ENCODE measurements around the gene STK24.

The STK24 gene

DNA sequence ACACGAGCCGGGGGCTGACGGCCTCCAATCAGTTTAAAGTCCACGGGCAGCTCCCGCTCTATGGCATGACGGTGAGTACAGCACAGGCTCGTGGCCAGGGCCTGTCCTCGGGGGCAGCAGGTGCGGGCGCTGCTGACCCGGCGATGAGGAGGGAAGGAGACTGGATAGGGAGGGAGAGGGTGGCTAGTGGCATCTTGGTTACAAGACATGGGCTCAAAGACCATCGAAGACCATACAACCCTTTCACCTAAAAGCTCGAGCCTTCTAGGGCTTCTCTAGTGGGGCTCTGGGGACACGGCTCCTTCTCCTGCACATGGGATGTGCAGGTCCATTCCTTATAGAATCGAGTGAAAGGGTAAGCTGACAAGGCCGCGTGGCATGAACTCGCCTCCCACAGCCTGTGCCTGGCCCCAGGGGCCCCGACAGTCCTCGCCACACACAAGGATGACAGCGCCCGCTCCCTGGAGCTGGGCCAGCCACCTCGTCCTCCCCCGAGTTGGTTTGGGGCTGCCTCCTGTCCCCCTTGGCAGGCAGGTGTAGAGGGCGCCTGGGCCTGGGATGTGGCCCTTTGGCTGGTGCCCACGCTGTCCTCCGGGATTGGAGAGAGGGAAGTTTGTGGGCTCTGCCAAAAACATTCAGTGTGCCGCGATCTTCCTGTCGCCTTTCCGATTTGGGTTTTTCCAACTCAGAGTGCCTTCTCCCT lies 137.6 kb downstream of the STK24 start:
- no peak overlapping the region for H2AFZ ChIP-seq (ENCODE audit: low read depth, low read length, severe bottlenecking)
- H3K36me3 ChIP-seq (ENCODE audit: low read length) = no peaks in the 10 kb centered on the region
- no peak overlapping the region for H3K4me3 ChIP-seq (ENCODE audit: insufficient read depth, low read length, poor library complexity, severe bottlenecking)
- no peaks in the 10 kb centered on the region for H3F3A ChIP-seq (ENCODE audit: insufficient read depth)
- no peaks in the 10 kb centered on the region for H3K79me2 ChIP-seq (ENCODE audit: insufficient read depth, low read length)
- no peak overlapping the region for H3K4me2 ChIP-seq (ENCODE audit: low read depth, low read length, poor library complexity, severe bottlenecking)
- no peaks in the 10 kb centered on the region for H3K9me3 ChIP-seq (ENCODE audit: insufficient read depth, low read length)
- no peaks in the 10 kb centered on the region for H3K9me2 ChIP-seq (replicated peaks; ENCODE audit: insufficient read depth, low read length)
- H3K27me3 ChIP-seq (ENCODE audit: low read length) = no peaks in the 10 kb centered on the region
- no peak for TF ChIP-seq EZH2phosphoT487 (conservative IDR thresholded peaks at IDR 0.05; ENCODE audit: low read length)
- TF ChIP-seq, protein P1, sequence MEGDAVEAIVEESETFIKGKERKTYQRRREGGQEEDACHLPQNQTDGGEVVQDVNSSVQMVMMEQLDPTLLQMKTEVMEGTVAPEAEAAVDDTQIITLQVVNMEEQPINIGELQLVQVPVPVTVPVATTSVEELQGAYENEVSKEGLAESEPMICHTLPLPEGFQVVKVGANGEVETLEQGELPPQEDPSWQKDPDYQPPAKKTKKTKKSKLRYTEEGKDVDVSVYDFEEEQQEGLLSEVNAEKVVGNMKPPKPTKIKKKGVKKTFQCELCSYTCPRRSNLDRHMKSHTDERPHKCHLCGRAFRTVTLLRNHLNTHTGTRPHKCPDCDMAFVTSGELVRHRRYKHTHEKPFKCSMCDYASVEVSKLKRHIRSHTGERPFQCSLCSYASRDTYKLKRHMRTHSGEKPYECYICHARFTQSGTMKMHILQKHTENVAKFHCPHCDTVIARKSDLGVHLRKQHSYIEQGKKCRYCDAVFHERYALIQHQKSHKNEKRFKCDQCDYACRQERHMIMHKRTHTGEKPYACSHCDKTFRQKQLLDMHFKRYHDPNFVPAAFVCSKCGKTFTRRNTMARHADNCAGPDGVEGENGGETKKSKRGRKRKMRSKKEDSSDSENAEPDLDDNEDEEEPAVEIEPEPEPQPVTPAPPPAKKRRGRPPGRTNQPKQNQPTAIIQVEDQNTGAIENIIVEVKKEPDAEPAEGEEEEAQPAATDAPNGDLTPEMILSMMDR (IDR thresholded peaks at IDR 0.05; ENCODE audit: insufficient read depth, low read length, poor library complexity, severe bottlenecking) = no peak
- H4K20me1 ChIP-seq (ENCODE audit: low read depth, low read length) = no peaks in the 10 kb centered on the region
- H3K27ac ChIP-seq (ENCODE audit: low read depth, low read length) = no peak overlapping the region
- no peak overlapping the region for H3K9ac ChIP-seq (ENCODE audit: low read length)

DNA sequence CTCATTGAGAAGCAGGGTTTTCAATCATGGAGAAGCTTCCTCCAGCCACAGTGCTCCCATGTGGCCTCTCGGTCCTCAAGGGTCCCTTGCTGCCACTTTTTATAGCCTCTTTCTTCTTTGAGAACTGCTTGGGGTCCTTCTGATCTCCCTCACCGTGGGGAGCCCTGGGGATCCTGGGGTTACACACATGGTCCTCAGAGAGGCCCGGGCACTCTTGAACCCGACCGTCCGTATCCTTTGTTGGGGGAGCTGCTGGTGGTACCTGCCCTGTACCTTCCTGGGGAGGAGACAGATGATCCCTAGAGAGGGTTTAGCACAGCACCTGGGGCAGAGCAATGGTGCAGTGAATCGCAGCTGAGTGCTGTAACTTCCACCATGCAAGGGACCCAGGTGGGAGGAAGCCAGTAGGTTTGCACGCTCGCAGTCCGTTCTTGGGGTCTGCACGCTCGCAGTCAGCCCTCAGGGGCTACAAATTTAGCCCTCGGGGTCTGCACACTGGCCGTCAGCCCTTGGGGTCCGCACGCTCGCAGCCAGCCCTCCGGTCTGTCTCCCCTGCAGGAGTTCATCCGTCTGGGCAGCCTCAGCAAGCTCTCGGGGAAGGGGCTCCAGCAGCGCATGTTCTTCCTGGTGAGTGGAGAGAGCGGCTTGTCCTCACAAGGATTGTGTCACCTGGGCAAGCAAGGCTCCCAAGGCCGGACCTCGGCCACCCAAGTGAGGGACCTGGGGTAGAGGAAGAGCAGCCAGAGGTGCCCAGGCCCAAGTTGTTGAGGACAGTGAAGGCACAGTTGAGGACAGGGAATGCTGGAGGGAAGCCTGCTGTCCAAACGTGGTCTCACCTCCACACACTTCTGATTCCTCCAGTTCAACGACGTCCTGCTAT lies 138.4 kb downstream of the STK24 start:
- no peaks in the 10 kb centered on the region for H3K36me3 ChIP-seq (ENCODE audit: low read length)
- H3K79me2 ChIP-seq (ENCODE audit: insufficient read depth, low read length) = no peaks in the 10 kb centered on the region
- H3K9me3 ChIP-seq (ENCODE audit: insufficient read depth, low read length) = no peaks in the 10 kb centered on the region
- no peak overlapping the region for H3K9ac ChIP-seq (ENCODE audit: low read length)
- no peak overlapping the region for H2AFZ ChIP-seq (ENCODE audit: low read depth, low read length, severe bottlenecking)
- no peak overlapping the region for H3K4me3 ChIP-seq (ENCODE audit: insufficient read depth, low read length, poor library complexity, severe bottlenecking)
- no peaks in the 10 kb centered on the region for H3K27me3 ChIP-seq (ENCODE audit: low read length)
- H3K9me2 ChIP-seq (replicated peaks; ENCODE audit: insufficient read depth, low read length) = no peaks in the 10 kb centered on the region
- no peak for TF ChIP-seq EZH2phosphoT487 (conservative IDR thresholded peaks at IDR 0.05; ENCODE audit: low read length)
- TF ChIP-seq, protein P1 (IDR thresholded peaks at IDR 0.05; ENCODE audit: insufficient read depth, low read length, poor library complexity, severe bottlenecking) = no peak
- no peak overlapping the region for H3K27ac ChIP-seq (ENCODE audit: low read depth, low read length)
- no peak overlapping the region for H3K4me2 ChIP-seq (ENCODE audit: low read depth, low read length, poor library complexity, severe bottlenecking)
- H3F3A ChIP-seq (ENCODE audit: insufficient read depth) = no peaks in the 10 kb centered on the region
- no peaks in the 10 kb centered on the region for H4K20me1 ChIP-seq (ENCODE audit: low read depth, low read length)

DNA sequence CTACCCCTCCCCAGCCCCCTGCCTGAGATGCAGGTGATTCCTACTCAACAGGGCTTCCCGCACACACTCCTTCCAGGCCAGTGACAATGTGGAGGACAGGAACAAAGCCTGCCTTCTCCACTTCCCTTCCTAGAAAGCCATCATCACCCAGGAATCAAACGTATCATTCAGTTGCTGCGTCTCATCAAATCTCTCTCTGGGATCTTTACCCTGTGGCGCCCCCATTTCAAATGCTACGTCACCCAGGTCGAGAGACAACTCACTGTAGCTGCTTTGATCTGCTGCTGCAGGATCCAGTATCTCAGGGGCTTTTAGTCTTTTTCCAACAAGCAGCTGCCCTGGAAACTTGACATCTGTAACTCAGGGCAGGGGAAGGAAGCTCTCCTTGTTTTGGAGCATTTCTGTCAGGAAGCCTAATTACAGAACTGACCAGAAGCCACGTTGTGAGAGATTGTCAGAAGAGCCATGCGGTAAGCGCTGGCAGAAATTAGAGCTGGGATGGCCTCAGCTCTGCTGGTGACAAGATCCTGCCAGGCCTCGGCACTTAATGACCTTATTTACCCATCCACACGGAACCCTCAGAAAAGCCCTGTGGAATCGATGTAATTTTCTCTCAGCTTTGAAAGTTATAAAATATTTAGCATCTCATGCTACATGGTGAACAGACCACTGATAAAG lies 140.5 kb downstream of the STK24 start:
- no peaks in the 10 kb centered on the region for H3F3A ChIP-seq (ENCODE audit: insufficient read depth)
- H3K36me3 ChIP-seq (ENCODE audit: low read length) = no peaks in the 10 kb centered on the region
- no peaks in the 10 kb centered on the region for H4K20me1 ChIP-seq (ENCODE audit: low read depth, low read length)
- H3K27me3 ChIP-seq (ENCODE audit: low read length) = no peaks in the 10 kb centered on the region
- H3K9ac ChIP-seq (ENCODE audit: low read length) = no peak overlapping the region
- H3K4me2 ChIP-seq (ENCODE audit: low read depth, low read length, poor library complexity, severe bottlenecking) = no peak overlapping the region
- no peaks in the 10 kb centered on the region for H3K9me3 ChIP-seq (ENCODE audit: insufficient read depth, low read length)
- no peak overlapping the region for H3K4me3 ChIP-seq (ENCODE audit: insufficient read depth, low read length, poor library complexity, severe bottlenecking)
- H3K27ac ChIP-seq (ENCODE audit: low read depth, low read length) = no peak overlapping the region
- no peak overlapping the region for H2AFZ ChIP-seq (ENCODE audit: low read depth, low read length, severe bottlenecking)
- H3K79me2 ChIP-seq (ENCODE audit: insufficient read depth, low read length) = no peaks in the 10 kb centered on the region
- H3K9me2 ChIP-seq (replicated peaks; ENCODE audit: insufficient read depth, low read length) = no peaks in the 10 kb centered on the region
- TF ChIP-seq, protein P1 (IDR thresholded peaks at IDR 0.05; ENCODE audit: insufficient read depth, low read length, poor library complexity, severe bottlenecking) = no peak
- no peak for TF ChIP-seq EZH2phosphoT487 (conservative IDR thresholded peaks at IDR 0.05; ENCODE audit: low read length)

Data from SU-DHL-6 (cell line).